ENCODE results near the gene ZNF560.
"Not testable (repeated sequence)": the region's sequence is repeated elsewhere in the genome, so short reads cannot be mapped to it uniquely, and the experiment has no call there.

ZNF560 gene

GRCh38 chr19:9498183-9498902, at the start of gene ZNF560:
Gene ZNF560 (minus strand): TSS chr19:9498616. CDS start chr19:9475313, 23,303 bp downstream.
- peak; percentile 10 for DNase-seq (ENCODE audit: low spot score)

GRCh38 chr19:9547870-9548269, 49.5 kb upstream of the ZNF560 start:
- DNase-seq (ENCODE audit: low spot score) = no peak

GRCh38 chr19:9541281-9541680, 42.9 kb upstream of the ZNF560 start:
- DNase-seq (ENCODE audit: low spot score) = not testable (repeated sequence)

- not testable (repeated sequence) for DNase-seq (ENCODE audit: low spot score)
Measured at GRCh38 chr19:9539921-9540320, 41.5 kb upstream of the ZNF560 start.

GRCh38 chr19:9539201-9539600, 40.8 kb upstream of the ZNF560 start:
- DNase-seq (ENCODE audit: low spot score) = not testable (repeated sequence)

GRCh38 chr19:9538183-9539058, 40.0 kb upstream of the ZNF560 start, which contains the start of gene ZNF426:
Gene ZNF426 (minus strand): TSS chr19:9538645. CDS start chr19:9536232, 2,413 bp downstream.
- DNase-seq (ENCODE audit: low spot score) = peak; percentile 93

- DNase-seq (ENCODE audit: low spot score) = no peak
Measured at GRCh38 chr19:9535934-9536333, 37.5 kb upstream of the ZNF560 start.

GRCh38 chr19:9531933-9532332, 33.5 kb upstream of the ZNF560 start:
- no peak for DNase-seq (ENCODE audit: low spot score)

- DNase-seq (ENCODE audit: low spot score) = no peak
Measured at GRCh38 chr19:9528757-9529336, 30.4 kb upstream of the ZNF560 start.

GRCh38 chr19:9523885-9524474, 25.6 kb upstream of the ZNF560 start:
- DNase-seq (ENCODE audit: low spot score) = no peak

GRCh38 chr19:9507285-9507684, 8.9 kb upstream of the ZNF560 start:
- no peak for DNase-seq (ENCODE audit: low spot score)

GRCh38 chr19:9500796-9501195, 2.4 kb upstream of the ZNF560 start:
- no peak for DNase-seq (ENCODE audit: low spot score)

- no peak for DNase-seq (ENCODE audit: low spot score)
Measured at GRCh38 chr19:9494096-9494495, 4.3 kb downstream of the ZNF560 start.

- DNase-seq (ENCODE audit: low spot score) = no peak
Measured at GRCh38 chr19:9487016-9487415, 11.4 kb downstream of the ZNF560 start.

- no peak for DNase-seq (ENCODE audit: low spot score)
Measured at GRCh38 chr19:9485140-9485539, 13.3 kb downstream of the ZNF560 start.

- DNase-seq (ENCODE audit: low spot score) = no peak
Measured at GRCh38 chr19:9474975-9475374, 23.4 kb downstream of the ZNF560 start.

GRCh38 chr19:9467161-9467560, 31.3 kb downstream of the ZNF560 start:
- no peak for DNase-seq (ENCODE audit: low spot score)

GRCh38 chr19:9461938-9462337, 36.5 kb downstream of the ZNF560 start:
- DNase-seq (ENCODE audit: low spot score) = no peak

- DNase-seq (ENCODE audit: low spot score) = no peak
Measured at GRCh38 chr19:9456018-9456689, 42.3 kb downstream of the ZNF560 start.

- DNase-seq (ENCODE audit: low spot score) = no peak
Measured at GRCh38 chr19:9453953-9454352, 44.5 kb downstream of the ZNF560 start.

- no peak for DNase-seq (ENCODE audit: low spot score)
Measured at GRCh38 chr19:9445037-9445436, 53.4 kb downstream of the ZNF560 start.

GRCh38 chr19:9436358-9436757, 62.1 kb downstream of the ZNF560 start:
- DNase-seq (ENCODE audit: low spot score) = no peak

Measured in GM03348 (cell line).